NCI-H446 treated with DMSO at 0.1 percent for 48 hours (cell line): ENCODE results near the gene NF2.

Experiments used
- DNase-seq: peaks from one replicate; lab custom pipeline; 2025; lab: John Stamatoyannopoulos, UW

Gene NF2

GRCh38 chr22:29723766-29724165 is 120.3 kb downstream of the NF2 start:
- DNase-seq = no peak

DNA sequence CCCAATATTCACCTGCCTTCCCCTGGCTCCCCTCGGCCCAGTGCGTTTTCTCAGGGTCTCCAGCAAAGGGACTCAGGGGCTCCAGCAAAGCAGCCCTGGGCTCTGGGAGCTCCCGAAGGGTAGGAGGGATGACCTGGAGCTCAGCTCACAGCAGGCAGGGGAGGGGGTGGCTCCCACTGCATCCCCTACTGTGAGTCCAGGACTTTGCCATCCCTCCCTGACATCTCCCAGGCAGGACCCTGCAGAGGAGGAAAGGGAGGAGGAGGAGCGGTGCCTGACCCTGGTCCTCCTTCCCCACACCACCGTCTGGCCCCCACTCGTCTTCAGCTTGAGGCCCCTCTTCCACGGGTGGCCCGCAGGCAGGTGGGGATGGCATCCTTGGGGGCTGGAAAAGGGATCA is 121.4 kb downstream of the NF2 start:
- no peak for DNase-seq

- DNase-seq = no peak
Measured at GRCh38 chr22:29726106-29726505, 122.7 kb downstream of the NF2 start.

GRCh38 chr22:29726512-29727130 is 123.2 kb downstream of the NF2 start:
- DNase-seq = no peak

DNA sequence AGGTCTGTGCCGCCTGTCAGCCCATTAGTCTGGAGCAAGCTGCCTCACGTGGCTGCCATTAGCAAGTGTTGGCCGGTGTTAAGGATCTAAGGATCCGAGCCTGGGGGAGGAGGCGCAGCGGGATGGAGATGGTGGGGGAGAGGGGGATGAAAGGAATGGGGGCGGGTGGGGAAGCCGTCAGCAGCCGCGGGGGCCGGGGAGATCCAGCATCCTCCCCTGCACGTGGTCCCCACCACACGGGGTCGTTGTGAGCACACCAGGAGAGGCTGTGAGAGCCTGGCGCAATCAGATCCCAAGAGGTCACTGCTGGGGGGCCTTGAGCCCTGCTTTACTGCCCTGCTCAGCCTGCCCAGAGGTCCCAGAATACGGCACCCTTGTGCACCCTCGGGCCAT is 123.7 kb downstream of the NF2 start:
- DNase-seq = no peak

DNA sequence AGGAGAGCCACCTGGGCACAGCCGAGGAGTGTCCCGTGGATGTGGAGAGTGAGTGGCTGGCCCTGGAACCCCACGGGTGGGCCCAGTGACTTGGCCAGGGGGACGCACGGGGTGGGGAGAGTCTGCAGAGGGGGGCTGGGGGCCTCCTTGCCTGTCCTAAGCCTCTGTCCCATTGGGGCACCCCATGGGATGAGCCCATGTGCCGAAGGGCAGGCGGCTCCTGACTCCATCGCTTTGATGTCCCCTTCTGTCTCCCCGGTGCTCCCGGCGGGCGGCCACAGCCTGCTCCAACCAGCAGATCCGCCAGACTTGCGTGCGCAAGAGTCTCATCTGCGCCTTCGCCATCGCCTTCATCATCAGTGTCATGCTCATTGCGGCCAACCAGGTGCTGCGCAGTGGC is 125.7 kb downstream of the NF2 start:
- no peak for DNase-seq

GRCh38 chr22:29731058-29731850 is 127.8 kb downstream of the NF2 start:
- DNase-seq = no peak

DNA sequence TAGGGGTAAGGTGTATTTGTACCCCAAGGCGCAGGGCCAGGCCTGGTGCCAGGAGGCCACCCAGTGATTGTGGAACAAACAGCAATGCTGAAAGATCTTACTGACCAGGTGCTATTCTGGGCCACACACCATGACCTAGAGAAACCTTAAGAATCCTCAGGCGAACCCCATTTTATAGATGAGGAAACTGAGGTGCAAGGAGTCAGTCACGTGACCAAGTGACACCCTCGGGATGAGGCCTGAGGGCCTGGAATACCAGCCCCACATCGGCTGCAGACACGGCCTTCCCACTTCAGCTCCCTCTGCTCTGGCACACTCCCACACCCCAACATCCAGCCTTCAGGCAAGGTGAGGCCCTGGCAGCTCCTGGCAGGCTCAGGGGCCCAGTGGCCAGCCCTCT is 129.4 kb downstream of the NF2 start:
- DNase-seq = no peak

- DNase-seq = peak; percentile 57
Measured at GRCh38 chr22:29733362-29734201, 130.1 kb downstream of the NF2 start.

- DNase-seq = no peak
Measured at GRCh38 chr22:29734406-29734805, 131.0 kb downstream of the NF2 start.

GRCh38 chr22:29734838-29735237 is 131.4 kb downstream of the NF2 start:
- DNase-seq = no peak

DNA sequence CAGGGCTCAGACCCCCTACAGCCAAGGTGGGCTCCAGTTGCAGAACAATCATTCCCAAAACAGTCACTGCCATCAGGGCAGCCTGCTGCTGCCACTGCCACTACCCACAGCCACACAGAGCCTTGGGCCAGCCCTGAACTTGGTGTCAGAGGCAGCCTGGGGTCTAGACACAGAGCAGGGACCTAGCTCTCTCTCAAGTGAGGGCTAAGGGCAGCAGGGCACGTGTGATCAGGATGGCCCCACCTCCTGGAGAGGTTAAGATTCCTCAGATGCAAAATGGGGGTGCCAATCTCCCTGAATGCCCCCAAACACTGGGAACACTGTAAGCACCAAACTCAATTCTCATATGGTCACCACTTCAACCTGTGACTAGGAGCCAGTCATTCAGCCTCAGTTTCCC is 132.0 kb downstream of the NF2 start:
- DNase-seq = no peak

DNA sequence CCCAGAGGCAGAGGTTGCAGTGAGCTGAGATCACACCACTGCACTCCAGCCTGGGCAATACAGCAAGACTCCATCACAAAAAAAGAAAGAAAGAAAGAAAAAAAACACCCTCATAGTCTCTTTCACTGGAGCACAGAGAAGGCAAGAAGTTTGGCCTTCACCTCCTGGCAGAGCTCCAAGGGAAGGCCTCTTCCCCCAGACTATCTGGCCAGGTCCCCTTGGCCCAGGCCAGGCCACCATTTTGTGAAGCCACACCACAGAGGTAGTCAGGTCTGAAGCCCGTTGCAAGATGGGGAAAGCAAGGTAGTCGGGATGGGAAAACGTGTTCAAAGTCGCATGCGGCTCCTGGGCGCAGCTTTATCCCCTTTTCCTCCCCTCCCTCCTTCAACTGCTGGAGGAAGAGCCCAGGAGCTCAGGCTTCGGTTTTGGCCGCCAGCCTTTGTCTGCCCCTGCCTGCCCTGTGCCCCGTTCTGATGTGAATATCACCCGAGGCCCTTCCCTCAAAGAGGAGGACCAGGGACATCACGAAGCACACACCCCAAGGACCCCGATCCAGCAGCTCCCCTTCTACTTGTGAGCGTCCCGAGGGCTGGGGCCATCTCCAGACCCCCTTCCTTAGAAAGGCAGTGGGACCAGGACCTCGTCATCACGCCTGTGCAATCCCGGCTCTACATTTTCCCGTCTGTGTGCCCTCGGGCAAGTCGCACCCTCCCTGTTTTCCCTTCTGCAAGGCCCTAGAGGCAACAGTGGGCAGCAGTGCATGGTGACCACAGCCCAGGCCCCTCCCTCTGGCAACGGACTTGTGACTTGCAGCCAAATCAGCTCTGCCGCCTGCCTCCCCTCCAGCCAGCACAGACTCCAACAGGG is 134.1 kb downstream of the NF2 start:
- DNase-seq = peak; percentile 64

- DNase-seq = no peak
Measured at GRCh38 chr22:29738118-29738815, 134.8 kb downstream of the NF2 start.

GRCh38 chr22:29739346-29739875 is 136.0 kb downstream of the NF2 start:
- no peak for DNase-seq

- DNase-seq = no peak
Measured at GRCh38 chr22:29740216-29740615, 136.8 kb downstream of the NF2 start.

DNA sequence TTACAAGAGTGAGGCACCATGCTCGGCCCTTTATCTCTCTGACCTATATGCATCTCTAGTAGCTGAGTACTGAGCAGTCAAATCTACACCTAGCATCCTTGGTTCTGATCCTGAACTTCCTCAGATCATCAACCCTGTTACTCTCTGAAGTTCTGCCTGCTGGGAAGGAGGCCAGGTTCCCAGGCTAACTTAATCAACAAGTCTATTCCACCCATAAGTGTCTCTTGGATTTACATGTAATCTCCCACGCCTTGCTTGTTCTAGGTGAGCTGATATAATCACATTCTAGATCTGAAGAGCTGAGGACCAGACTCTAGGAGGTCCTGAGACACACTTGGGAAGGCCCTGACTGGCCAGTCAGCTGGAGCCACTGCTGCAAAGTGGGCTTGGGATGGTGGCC is 138.5 kb downstream of the NF2 start:
- DNase-seq = no peak

- no peak for DNase-seq
Measured at GRCh38 chr22:29742326-29742725, 138.9 kb downstream of the NF2 start.

DNA sequence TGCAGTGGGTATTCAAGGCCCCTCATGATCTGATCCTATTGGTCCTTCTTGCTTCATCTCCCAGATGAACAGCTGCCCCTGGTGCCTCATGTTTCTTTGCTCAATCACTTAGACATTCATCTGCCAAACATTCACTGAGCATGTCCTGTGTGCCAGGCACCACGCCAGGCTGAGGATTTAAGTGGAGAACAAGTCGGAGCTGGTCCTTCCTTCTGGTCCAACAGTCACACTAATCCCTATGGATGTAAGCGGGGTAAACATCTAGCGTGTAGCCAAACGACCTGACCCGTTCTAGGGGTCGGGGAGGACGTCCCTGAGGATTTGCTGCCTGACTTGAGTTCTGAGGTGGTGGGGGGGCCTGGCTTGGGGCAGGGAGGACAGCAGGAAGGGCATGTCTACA is 141.5 kb downstream of the NF2 start:
- peak; percentile 99 for DNase-seq

GRCh38 chr22:29747832-29748231 is 144.4 kb downstream of the NF2 start:
- no peak for DNase-seq
